Measurements from ENCODE around the gene KHDRBS1. TPM values are rescaled to one million over a fixed set of nuclear protein-coding genes. Genes with fewer than 3 reads are reported as not detected.
"Not testable (repeated sequence)": the region's sequence is repeated elsewhere in the genome, so short reads cannot be mapped to it uniquely, and the experiment has no call there.

The KHDRBS1 gene
- total and polyA plus RNA-seq, 2 donors from 2014 or later: 66.9 to 121 TPM

DNA sequence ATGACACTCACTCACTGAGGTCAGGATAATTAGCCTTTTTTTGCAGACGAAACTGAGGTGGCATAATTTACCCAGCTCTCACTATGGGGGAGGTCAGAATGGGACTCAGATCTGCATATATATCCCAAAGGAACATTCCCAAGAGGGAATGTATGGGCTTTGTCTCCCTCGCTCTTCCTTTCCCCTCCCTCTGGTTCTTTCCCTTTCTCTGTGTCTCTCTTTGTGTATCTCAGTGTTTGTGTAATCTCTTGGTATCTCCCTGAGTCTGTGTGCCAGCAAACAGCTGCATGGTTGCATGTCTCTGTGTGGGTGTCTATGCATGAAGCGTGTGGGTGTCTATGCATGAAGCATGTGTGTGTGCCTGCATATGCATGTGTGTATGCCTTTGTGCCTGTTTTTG lies 63.8 kb downstream of the KHDRBS1 start:
- Histone ChIP-seq H3K9me3 (ENCODE audit: control insufficient read depth in 2 of 3, insufficient read depth in 1 of 3, low read length in 3 of 3) (no peaks in the 10 kb centered on the region), H3K4me3 (ENCODE audit: low read length in 3 of 3) (no peak overlapping the region), H3K27ac (ENCODE audit: low read depth in 2 of 2, low read length in 2 of 2) (no peak overlapping the region), H3K9ac (ENCODE audit: low read length in 3 of 3) (no peak overlapping the region), H3K27me3 (ENCODE audit: control insufficient read depth, insufficient read depth, low read length) (no peaks in the 10 kb centered on the region), H3K4me1 (ENCODE audit: control insufficient read depth in 2 of 3, insufficient read depth in 2 of 3, low read depth in 1 of 3, low read length in 3 of 3) (peaks cover 0 to 6% (median 0%) of the 10 kb centered on the region in 3 donors), H3K36me3 (ENCODE audit: control insufficient read depth in 2 of 3, insufficient read depth in 3 of 3, low read length in 3 of 3) (peaks cover 8 to 16% (median 15%) of the 10 kb centered on the region in 3 donors)
- intact Hi-C loops (cut with DNase I): no loop called here
- DNase-seq: no peak
- no peak for FAIRE-seq
- TF ChIP-seq, protein P1, sequence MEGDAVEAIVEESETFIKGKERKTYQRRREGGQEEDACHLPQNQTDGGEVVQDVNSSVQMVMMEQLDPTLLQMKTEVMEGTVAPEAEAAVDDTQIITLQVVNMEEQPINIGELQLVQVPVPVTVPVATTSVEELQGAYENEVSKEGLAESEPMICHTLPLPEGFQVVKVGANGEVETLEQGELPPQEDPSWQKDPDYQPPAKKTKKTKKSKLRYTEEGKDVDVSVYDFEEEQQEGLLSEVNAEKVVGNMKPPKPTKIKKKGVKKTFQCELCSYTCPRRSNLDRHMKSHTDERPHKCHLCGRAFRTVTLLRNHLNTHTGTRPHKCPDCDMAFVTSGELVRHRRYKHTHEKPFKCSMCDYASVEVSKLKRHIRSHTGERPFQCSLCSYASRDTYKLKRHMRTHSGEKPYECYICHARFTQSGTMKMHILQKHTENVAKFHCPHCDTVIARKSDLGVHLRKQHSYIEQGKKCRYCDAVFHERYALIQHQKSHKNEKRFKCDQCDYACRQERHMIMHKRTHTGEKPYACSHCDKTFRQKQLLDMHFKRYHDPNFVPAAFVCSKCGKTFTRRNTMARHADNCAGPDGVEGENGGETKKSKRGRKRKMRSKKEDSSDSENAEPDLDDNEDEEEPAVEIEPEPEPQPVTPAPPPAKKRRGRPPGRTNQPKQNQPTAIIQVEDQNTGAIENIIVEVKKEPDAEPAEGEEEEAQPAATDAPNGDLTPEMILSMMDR (IDR thresholded peaks at IDR 0.05; ENCODE audit: borderline replicate concordance, extremely low read depth, insufficient read depth): no peak

DNA sequence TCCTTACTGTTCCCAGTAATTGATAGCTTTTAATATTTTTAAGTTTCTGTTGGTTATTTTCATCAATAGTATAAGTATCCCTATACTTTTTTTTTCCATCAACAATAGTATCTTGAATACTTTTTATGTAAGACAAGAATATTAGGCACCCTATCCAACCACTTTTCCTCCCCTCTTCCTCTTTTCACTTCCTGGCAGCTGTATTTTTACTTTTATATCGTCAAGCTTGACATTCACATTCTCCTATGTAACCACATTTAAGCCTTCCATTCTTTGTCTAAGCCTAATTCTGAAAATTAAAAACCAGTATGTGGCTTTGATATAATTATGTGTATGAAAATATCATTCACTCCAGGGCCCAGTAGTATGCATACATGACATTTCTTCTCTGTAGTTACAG lies 68.4 kb downstream of the KHDRBS1 start:
- TF ChIP-seq, protein P1 (IDR thresholded peaks at IDR 0.05; ENCODE audit: borderline replicate concordance, extremely low read depth, insufficient read depth): no peak
- Histone ChIP-seq H3K27me3 (ENCODE audit: control insufficient read depth, insufficient read depth, low read length) (no peaks in the 10 kb centered on the region), H3K4me3 (ENCODE audit: low read length in 3 of 3) (no peak overlapping the region), H3K27ac (ENCODE audit: low read depth in 2 of 2, low read length in 2 of 2) (no peak overlapping the region), H3K9me3 (ENCODE audit: control insufficient read depth in 2 of 3, insufficient read depth in 1 of 3, low read length in 3 of 3) (no peaks in the 10 kb centered on the region), H3K4me1 (ENCODE audit: control insufficient read depth in 2 of 3, insufficient read depth in 2 of 3, low read depth in 1 of 3, low read length in 3 of 3) (no peaks in the 10 kb centered on the region), H3K36me3 (ENCODE audit: control insufficient read depth in 2 of 3, insufficient read depth in 3 of 3, low read length in 3 of 3) (peaks cover 6 to 11% (median 8%) of the 10 kb centered on the region in 3 donors), H3K9ac (ENCODE audit: low read length in 3 of 3) (no peak overlapping the region)
- FAIRE-seq (no peak), DNase-seq (no peak)
- intact Hi-C loops (cut with DNase I): no loop called here

DNA sequence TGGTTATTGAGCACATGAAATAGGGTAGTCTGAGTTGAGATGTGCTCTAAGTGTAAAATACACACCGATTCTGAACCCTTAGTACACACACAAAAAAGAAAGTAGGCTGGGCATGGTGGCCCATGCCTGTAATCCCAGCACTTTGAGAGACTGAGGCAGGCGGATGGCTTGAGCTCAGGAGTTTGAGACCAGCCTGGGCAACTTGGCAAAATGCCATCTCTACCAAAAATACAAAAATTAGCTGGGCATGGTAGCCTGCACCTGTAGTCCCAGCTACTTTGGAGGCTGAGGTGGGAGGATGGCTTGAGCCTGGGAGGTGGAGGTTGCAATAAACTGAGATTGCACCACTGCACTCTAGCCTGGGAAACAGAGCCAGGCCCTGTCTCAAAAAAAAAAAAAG lies 72.7 kb downstream of the KHDRBS1 start:
- H3K9me3 ChIP-seq (ENCODE audit: control insufficient read depth in 2 of 3, insufficient read depth in 1 of 3, low read length in 3 of 3); DNase-seq; intact Hi-C loops (cut with DNase I); H3K9ac ChIP-seq (ENCODE audit: low read length in 3 of 3); H3K27ac ChIP-seq (ENCODE audit: low read depth in 2 of 2, low read length in 2 of 2); H3K27me3 ChIP-seq (ENCODE audit: control insufficient read depth, insufficient read depth, low read length); H3K36me3 ChIP-seq (ENCODE audit: control insufficient read depth in 2 of 3, insufficient read depth in 3 of 3, low read length in 3 of 3); H3K4me1 ChIP-seq (ENCODE audit: control insufficient read depth in 2 of 3, insufficient read depth in 2 of 3, low read depth in 1 of 3, low read length in 3 of 3); H3K4me3 ChIP-seq (ENCODE audit: low read length in 3 of 3); FAIRE-seq: not testable (repeated sequence)

DNA sequence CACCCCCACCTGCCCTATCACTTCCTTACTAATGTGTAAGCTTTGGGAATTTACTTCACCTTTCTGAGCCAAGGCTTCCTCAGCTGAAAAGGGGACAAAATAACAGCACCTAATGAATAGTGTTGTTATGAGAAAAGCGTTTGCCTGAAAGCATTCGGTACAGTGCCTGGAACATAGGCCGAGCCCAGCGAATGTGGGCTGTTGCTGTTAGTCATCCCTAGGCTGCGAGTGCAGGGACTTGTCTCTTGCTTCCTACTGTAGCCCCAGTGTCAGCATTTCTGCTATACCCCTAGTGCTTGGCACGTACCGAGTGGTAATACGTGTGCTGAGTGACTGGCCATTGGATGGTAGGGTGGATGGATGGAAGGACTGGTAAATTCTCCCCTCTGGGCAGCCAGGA lies 77.5 kb downstream of the KHDRBS1 start:
- DNase-seq (no peak), FAIRE-seq (no peak)
- no peaks in the 10 kb centered on the region for H3K4me1 ChIP-seq (ENCODE audit: control insufficient read depth in 2 of 3, insufficient read depth in 2 of 3, low read depth in 1 of 3, low read length in 3 of 3)
- H3K4me3 ChIP-seq (ENCODE audit: low read length in 3 of 3): no peak overlapping the region
- TF ChIP-seq, protein P1 (IDR thresholded peaks at IDR 0.05; ENCODE audit: borderline replicate concordance, extremely low read depth, insufficient read depth): no peak
- peaks cover 2 to 16% (median 15%) of the 10 kb centered on the region in 3 donors for H3K36me3 ChIP-seq (ENCODE audit: control insufficient read depth in 2 of 3, insufficient read depth in 3 of 3, low read length in 3 of 3)
- H3K27ac ChIP-seq (ENCODE audit: low read depth in 2 of 2, low read length in 2 of 2): no peak overlapping the region
- H3K27me3 ChIP-seq (ENCODE audit: control insufficient read depth, insufficient read depth, low read length): no peaks in the 10 kb centered on the region
- intact Hi-C loops (cut with DNase I): no loop called here
- no peak overlapping the region for H3K9ac ChIP-seq (ENCODE audit: low read length in 3 of 3)
- no peaks in the 10 kb centered on the region for H3K9me3 ChIP-seq (ENCODE audit: control insufficient read depth in 2 of 3, insufficient read depth in 1 of 3, low read length in 3 of 3)

Data from kidney (tissue), 14 donors.